Measurements from ENCODE around the gene MKNK1. TPM values are rescaled to one million over a fixed set of nuclear protein-coding genes. Genes with fewer than 3 reads are reported as not detected.

The MKNK1 gene
- total and polyA plus RNA-seq, 2 donors (not counting 1 experiment from before 2014, with no cell fraction given): 51.0 to 73.0 TPM

GRCh38 chr1:46568461-46568891, 35.6 kb downstream of the MKNK1 start:
- no peaks in the 10 kb centered on the region for H3K9me3 ChIP-seq (ENCODE audit: control extremely low read depth in 1 of 3, control insufficient read depth in 2 of 3, insufficient read depth in 1 of 3, low read length in 2 of 3)
- WGBS (ENCODE audit: insufficient coverage): 100% methylated on average over 2 of the region's 6 CpGs
- H3K36me3 ChIP-seq (replicated peaks in 1 of 2; ENCODE audit: control extremely low read depth in 1 of 2, control insufficient read depth in 1 of 2, extremely low read depth in 1 of 2, insufficient read depth in 2 of 2, low read length in 1 of 2): peaks cover 2 to 41% of the 10 kb centered on the region in 2 experiments
- no peak overlapping the region for H3K9ac ChIP-seq (ENCODE audit: low read length)
- ChIA-PET CTCF (no interaction called here), POLR2A (no interaction called here)
- ATAC-seq (ENCODE audit: low read depth) (no peak), DNase-seq (no peak)
- intact Hi-C loops (cut with micrococcal nuclease): no loop called here
- Mint-ChIP-seq H3K27me3 (no peaks in the 10 kb centered on the region), H3K9me3 (ENCODE audit: insufficient read depth) (no peaks in the 10 kb centered on the region), H3K4me3 (no peak overlapping the region), H3K4me1 (no peaks in the 10 kb centered on the region), H3K27ac (no peak overlapping the region)
- no peak overlapping the region for H3K27ac ChIP-seq (ENCODE audit: low read length in 2 of 2)
- no peaks in the 10 kb centered on the region for H3K4me1 ChIP-seq (ENCODE audit: control insufficient read depth in 2 of 2, insufficient read depth in 2 of 2, low read length in 2 of 2)
- TF ChIP-seq EZH2 (IDR thresholded peaks at IDR 0.05; ENCODE audit: borderline replicate concordance, insufficient read depth, low read depth, low read length, poor library complexity, severe bottlenecking) (no peak), CTCF (IDR thresholded peaks at IDR 0.05) (no peak)
- no peak overlapping the region for H3K4me3 ChIP-seq (ENCODE audit: control extremely low read depth in 1 of 5, extremely low read depth in 1 of 5, insufficient read depth in 1 of 5, low read depth in 2 of 5, low read length in 4 of 5)
- no peak overlapping the region for H2AFZ ChIP-seq (ENCODE audit: insufficient read depth, low read depth, low read length, poor library complexity, severe bottlenecking)
- H3K27me3 ChIP-seq (replicated peaks in 1 of 4; ENCODE audit: control extremely low read depth in 1 of 4, control insufficient read depth in 3 of 4, insufficient read depth in 4 of 4, low read length in 3 of 4): no peaks in the 10 kb centered on the region
- no peaks in the 10 kb centered on the region for H4K20me1 ChIP-seq (ENCODE audit: control insufficient read depth, insufficient read depth, low read length, poor library complexity, severe bottlenecking)
- H3K79me2 ChIP-seq (ENCODE audit: control insufficient read depth, insufficient read depth, low read length): no peaks in the 10 kb centered on the region
- H3K4me2 ChIP-seq (replicated peaks; ENCODE audit: low read depth, low read length, poor library complexity, severe bottlenecking): no peak overlapping the region

GRCh38 chr1:46563341-46563740, 40.7 kb downstream of the MKNK1 start:
- WGBS (ENCODE audit: insufficient coverage): 100% methylated on average over 3 of the region's 4 CpGs
- DNase-seq: no peak
- no peaks in the 10 kb centered on the region for H3K9me3 Mint-ChIP-seq (ENCODE audit: insufficient read depth)
- TF ChIP-seq EZH2 (IDR thresholded peaks at IDR 0.05; ENCODE audit: borderline replicate concordance, insufficient read depth, low read depth, low read length, poor library complexity, severe bottlenecking) (no peak), CTCF (IDR thresholded peaks at IDR 0.05) (no peak)
- ATAC-seq (ENCODE audit: low read depth): no peak
- Histone ChIP-seq H3K4me1 (ENCODE audit: control insufficient read depth in 2 of 2, insufficient read depth in 2 of 2, low read length in 2 of 2) (no peaks in the 10 kb centered on the region), H3K4me2 (replicated peaks; ENCODE audit: low read depth, low read length, poor library complexity, severe bottlenecking) (no peak overlapping the region), H4K20me1 (ENCODE audit: control insufficient read depth, insufficient read depth, low read length, poor library complexity, severe bottlenecking) (no peaks in the 10 kb centered on the region), H3K36me3 (replicated peaks in 1 of 2; ENCODE audit: control extremely low read depth in 1 of 2, control insufficient read depth in 1 of 2, extremely low read depth in 1 of 2, insufficient read depth in 2 of 2, low read length in 1 of 2) (peaks cover 2 to 44% of the 10 kb centered on the region in 2 experiments), H3K27ac (ENCODE audit: low read length in 2 of 2) (no peak overlapping the region), H3K79me2 (ENCODE audit: control insufficient read depth, insufficient read depth, low read length) (no peaks in the 10 kb centered on the region), H3K9me3 (ENCODE audit: control extremely low read depth in 1 of 3, control insufficient read depth in 2 of 3, insufficient read depth in 1 of 3, low read length in 2 of 3) (no peaks in the 10 kb centered on the region), H3K27me3 (replicated peaks in 1 of 4; ENCODE audit: control extremely low read depth in 1 of 4, control insufficient read depth in 3 of 4, insufficient read depth in 4 of 4, low read length in 3 of 4) (no peaks in the 10 kb centered on the region), H3K4me3 (ENCODE audit: control extremely low read depth in 1 of 5, extremely low read depth in 1 of 5, insufficient read depth in 1 of 5, low read depth in 2 of 5, low read length in 4 of 5) (no peak overlapping the region), H3K9ac (ENCODE audit: low read length) (no peak overlapping the region), H2AFZ (ENCODE audit: insufficient read depth, low read depth, low read length, poor library complexity, severe bottlenecking) (no peak overlapping the region)
- H3K27me3 Mint-ChIP-seq: no peaks in the 10 kb centered on the region
- intact Hi-C loops (cut with micrococcal nuclease): no loop called here
- CTCF ChIA-PET: no interaction called here
- POLR2A ChIA-PET: no interaction called here
- no peak overlapping the region for H3K4me3 Mint-ChIP-seq
- no peaks in the 10 kb centered on the region for H3K4me1 Mint-ChIP-seq
- no peak overlapping the region for H3K27ac Mint-ChIP-seq
